AG09309 (cell line): Measurements from ENCODE around the gene LCLAT1.

ENCODE experiments used
- DNase-seq: peaks from one replicate; pipeline ENCODE4 v3.0.0-alpha.2; 2010; ENCODE audit warnings: low read depth
- H3K4me3 ChIP-seq: 2 replicates; pipeline ENCODE4 v1.5.1; 2011; ENCODE audit warnings: mild to moderate bottlenecking, low read depth, low read length, moderate library complexity; ENCODE audit not compliant: control insufficient read depth
- TF ChIP-seq, protein P1 (sequence below): IDR thresholded peaks from 2 replicates; pipeline ENCODE4 v1.5.1; 2011; ENCODE audit warnings: mild to moderate bottlenecking, low read depth, low read length, inconsistent platforms; ENCODE audit not compliant: insufficient read depth, control insufficient read depth; ENCODE audit errors: missing control alignments

LCLAT1 gene

DNA sequence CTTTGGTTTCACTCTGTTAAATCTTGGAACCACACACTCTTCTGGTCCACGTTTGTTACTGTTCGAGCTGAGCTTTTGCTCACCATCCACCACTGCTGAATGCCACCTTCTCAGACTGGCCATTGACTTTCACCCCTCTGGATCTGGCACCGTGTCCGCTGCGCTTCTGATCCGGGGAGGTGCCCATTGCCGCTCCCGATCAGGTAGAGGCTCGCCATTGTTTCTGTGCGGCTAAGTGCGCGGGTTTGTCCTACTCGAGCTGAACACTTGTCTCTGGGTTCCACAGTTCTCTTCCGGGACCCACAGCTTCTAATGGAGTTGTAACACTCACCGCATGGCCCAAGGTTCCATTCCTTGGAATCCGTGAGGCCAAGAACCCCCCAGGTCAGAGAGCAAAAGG is 72.8 kb downstream of the LCLAT1 start:
- DNase-seq: no peak
- TF ChIP-seq, protein P1, sequence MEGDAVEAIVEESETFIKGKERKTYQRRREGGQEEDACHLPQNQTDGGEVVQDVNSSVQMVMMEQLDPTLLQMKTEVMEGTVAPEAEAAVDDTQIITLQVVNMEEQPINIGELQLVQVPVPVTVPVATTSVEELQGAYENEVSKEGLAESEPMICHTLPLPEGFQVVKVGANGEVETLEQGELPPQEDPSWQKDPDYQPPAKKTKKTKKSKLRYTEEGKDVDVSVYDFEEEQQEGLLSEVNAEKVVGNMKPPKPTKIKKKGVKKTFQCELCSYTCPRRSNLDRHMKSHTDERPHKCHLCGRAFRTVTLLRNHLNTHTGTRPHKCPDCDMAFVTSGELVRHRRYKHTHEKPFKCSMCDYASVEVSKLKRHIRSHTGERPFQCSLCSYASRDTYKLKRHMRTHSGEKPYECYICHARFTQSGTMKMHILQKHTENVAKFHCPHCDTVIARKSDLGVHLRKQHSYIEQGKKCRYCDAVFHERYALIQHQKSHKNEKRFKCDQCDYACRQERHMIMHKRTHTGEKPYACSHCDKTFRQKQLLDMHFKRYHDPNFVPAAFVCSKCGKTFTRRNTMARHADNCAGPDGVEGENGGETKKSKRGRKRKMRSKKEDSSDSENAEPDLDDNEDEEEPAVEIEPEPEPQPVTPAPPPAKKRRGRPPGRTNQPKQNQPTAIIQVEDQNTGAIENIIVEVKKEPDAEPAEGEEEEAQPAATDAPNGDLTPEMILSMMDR: no peak

DNA sequence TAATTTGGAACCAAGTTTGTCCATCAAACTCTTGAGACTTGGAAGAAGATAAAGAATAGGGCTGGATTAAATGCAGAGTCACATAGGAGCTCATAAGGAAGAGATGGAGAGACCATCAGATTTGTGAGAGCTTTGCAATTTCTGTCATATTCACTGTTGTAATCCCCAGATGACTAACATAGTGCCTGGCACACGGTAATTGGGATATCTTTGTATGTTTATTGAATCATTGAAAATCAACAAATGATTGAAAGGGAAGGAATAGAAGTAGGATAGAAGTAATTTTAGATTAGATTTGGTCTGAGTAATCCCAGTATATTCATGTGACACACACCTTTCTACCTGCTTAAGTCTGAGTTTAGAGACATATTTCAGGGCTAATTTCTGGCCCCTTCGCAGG is 75.4 kb downstream of the LCLAT1 start:
- DNase-seq: no peak
- H3K4me3 ChIP-seq: no peak overlapping the region
- TF ChIP-seq, protein P1: no peak

More for the DNA sequence above, 72.8 kb downstream of the LCLAT1 start:
- no peak overlapping the region for H3K4me3 ChIP-seq

DNA sequence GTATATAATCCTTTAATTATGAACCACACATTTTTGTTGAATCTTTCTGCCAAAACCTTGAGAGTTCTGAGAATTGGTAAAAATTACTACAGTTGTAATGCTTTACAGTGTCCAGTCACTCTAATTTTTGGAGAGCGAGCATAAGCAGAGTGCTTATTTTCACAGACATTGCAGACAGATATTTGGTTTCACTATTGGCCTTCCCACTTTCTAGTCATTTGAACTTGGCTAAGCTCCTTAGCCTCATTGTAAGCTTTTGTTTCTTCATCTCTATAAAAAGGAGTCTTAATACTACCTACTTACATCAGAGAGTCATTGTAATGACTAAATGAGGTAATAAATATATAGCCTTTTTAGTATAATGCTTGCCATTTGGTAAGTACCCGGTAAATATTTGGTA is 80.4 kb downstream of the LCLAT1 start:
- peak; percentile 18 for DNase-seq
- H3K4me3 ChIP-seq: no peak overlapping the region
- TF ChIP-seq, protein P1: no peak

DNA sequence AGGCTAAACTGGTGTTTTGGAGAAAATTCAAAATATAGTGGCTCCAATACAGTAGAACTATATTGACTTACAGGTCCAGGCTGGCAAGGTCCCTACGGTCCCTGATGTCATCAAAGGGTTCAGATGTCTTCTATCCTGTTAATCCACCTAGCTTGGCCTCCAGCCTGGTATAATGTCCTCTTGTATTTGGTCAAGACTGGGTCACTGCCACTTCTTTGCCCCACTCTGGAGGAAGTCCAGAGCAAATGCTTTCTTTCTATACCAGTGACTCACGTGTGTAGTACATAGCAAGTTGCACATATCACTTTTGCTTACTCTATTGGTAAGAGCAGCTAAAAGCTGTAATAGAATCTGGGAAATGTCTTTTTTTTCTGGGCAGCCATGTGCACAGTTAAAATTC is 80.8 kb downstream of the LCLAT1 start:
- TF ChIP-seq, protein P1: no peak
- DNase-seq: no peak
- H3K4me3 ChIP-seq: no peak overlapping the region

DNA sequence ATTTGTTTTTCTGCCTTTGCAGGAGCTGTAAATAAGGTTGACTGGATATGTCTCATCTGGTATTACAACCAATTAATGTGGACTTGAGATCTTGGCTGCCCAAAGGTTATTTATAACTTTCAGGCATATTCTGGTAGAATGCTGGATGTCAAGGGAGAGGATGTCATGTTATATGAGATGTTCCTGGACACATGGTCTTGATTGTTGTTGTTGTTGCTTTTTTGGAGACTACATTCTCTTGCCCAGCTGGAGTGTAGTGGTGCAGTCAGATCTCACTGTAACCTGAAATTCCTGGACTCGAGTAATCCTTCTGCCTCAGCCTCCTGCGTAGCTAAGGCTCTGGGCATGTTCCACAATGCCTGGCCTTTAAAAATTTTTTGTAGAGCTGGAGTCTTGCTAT is 83.3 kb downstream of the LCLAT1 start:
- H3K4me3 ChIP-seq: no peak overlapping the region
- no peak for DNase-seq
- TF ChIP-seq, protein P1: no peak

DNA sequence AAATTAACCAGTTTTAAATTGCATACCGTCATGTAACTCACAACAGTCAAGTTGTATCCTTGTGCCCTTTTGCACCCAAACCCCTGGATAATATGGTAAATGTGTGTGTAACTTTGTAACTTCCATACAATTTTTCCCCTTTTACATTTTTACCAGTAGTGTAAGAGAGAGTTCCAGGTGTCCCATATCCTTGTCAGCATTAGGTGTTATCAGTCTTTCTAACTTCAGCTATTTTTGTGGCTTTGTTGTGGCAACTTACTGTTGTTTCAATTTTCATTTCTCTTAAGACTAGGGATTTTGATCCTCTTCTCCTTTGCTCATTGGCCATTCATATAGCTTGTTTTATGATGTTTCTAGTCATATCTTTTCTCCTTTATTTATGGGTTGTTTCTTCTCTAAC is 94.6 kb downstream of the LCLAT1 start:
- TF ChIP-seq, protein P1: no peak
- no peak for DNase-seq
- no peak overlapping the region for H3K4me3 ChIP-seq

DNA sequence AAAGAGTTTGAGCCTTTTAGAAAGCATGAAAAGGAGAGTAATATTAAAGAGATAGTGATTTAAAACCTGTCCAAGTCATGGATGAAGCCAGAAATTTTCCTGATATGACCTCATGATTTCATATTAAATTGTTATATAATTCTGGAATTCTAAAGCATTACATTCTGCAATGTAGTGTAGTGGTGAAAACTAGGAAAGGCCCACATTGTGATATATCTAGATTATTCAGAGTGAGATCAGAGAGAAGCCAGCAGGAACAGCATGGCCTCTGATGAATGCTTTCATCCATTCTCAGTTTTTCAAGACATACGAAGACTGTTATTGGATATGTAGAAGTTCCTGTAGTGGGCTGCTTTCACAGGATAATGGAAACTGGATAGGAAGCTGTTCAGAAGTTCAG is 98.8 kb downstream of the LCLAT1 start:
- TF ChIP-seq, protein P1: no peak
- no peak overlapping the region for H3K4me3 ChIP-seq
- no peak for DNase-seq
